ENCODE results near the gene ITGB5.

DNA sequence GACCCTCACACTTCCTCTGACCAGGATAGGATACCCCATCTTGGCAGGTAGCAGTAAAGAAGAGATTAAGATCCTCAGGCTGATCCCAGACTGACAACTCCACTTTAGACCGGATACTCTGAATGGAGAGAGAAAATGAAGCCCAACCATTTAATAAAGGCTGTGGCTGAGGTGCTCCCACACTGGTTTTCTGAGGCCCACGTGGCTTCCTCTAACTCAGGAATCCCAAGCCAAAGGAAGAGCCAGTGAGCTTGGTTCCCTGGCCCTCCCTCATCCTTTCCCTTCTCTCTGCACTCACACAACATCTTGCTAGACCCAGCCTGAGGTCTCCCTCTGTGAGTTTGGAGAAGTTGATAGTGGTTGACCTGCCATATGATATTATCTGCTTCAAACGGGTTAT is 78.1 kb downstream of the ITGB5 start:
- TF ChIP-seq, protein P1, sequence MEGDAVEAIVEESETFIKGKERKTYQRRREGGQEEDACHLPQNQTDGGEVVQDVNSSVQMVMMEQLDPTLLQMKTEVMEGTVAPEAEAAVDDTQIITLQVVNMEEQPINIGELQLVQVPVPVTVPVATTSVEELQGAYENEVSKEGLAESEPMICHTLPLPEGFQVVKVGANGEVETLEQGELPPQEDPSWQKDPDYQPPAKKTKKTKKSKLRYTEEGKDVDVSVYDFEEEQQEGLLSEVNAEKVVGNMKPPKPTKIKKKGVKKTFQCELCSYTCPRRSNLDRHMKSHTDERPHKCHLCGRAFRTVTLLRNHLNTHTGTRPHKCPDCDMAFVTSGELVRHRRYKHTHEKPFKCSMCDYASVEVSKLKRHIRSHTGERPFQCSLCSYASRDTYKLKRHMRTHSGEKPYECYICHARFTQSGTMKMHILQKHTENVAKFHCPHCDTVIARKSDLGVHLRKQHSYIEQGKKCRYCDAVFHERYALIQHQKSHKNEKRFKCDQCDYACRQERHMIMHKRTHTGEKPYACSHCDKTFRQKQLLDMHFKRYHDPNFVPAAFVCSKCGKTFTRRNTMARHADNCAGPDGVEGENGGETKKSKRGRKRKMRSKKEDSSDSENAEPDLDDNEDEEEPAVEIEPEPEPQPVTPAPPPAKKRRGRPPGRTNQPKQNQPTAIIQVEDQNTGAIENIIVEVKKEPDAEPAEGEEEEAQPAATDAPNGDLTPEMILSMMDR (conservative IDR thresholded peaks at IDR 0.05; ENCODE audit: low read depth, low read length), result no peak
- no peak for TF ChIP-seq EZH2 (IDR thresholded peaks at IDR 0.05; ENCODE audit: low read length, unreplicated experiment)
